Suppressor macrophage (primary cell): Measurements from ENCODE around the gene LIMCH1.

Source experiments
- DNase-seq, 4 experiments: peaks; one replicate each; pipeline ENCODE4 v3.0.0-alpha.2; 2020 to 2022

Gene LIMCH1

DNA sequence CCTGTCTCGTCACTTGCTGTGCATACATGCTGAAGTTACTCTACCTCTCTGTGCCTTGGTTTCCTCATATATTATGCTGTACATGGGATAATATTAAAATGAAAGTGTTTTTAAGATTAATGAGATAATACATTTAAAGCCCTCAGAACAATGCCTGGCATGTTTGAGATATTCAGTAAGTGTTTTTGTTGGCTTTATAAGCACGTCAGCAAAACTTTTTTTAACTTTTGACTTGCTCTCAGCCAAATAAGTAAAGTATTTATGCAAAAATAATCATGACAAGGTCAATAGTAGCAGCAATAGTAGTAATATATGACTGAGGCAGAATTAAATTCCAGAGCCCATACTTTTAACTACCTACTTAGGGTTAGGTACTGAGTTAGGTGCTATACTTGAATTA is 29.2 kb downstream of the LIMCH1 start:
- no peak for DNase-seq

DNA sequence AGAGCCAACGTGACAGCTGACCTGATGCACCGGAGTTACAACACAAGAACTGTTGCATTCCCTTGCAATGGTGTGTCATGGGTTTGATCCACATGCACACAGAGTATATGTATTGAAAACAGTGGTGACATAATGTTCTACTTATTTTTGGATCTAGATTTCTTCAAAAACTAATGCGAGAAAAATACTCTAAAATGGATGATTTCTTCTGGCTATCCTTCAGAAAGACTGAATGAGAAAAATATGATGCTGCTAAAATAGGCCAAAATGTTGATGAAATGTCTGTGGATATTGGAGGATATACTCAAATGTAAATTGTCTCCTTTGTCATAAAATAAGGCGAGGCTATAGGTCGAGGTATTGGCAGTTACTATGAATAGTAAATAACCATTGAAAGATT is 30.4 kb downstream of the LIMCH1 start:
- DNase-seq, result no peak

DNA sequence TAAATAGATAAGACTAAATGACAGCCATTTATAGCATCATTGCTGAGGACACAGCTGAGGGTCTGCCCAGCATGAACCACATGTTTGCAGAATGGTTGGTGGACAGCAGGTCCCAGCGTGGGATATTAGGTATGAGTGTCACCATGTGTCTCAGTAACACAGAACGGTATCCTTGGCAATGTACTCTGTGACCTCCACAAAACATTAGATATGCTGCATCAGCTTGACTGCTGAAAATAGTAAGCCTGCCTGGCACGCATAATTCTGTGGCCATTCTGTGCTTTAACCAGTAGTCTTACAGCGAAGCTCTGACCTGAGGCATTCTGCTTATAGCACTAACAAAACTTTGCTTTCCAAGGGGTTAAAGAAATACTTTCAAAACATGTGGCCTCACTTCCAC is 32.0 kb downstream of the LIMCH1 start:
- no peak for DNase-seq

DNA sequence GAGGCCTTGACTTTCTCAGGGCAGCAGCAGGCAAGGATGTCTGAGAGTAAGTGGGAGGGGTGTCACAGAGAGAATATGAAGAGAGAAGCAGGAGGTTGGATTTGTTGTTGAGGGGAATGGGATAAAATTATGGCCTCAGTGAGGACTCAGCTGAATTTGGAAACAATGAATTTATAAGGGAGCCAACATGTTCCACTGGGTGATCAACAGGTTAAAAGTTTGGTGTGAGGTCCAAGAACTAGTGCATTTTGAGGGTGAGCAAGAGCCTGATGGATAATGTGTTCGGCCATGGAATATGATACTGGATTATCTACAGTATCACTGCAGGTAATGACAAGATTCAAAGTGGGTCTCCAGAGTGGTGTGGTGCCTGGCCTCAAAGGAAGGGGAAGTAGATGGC is 33.5 kb downstream of the LIMCH1 start:
- DNase-seq, result no peak

DNA sequence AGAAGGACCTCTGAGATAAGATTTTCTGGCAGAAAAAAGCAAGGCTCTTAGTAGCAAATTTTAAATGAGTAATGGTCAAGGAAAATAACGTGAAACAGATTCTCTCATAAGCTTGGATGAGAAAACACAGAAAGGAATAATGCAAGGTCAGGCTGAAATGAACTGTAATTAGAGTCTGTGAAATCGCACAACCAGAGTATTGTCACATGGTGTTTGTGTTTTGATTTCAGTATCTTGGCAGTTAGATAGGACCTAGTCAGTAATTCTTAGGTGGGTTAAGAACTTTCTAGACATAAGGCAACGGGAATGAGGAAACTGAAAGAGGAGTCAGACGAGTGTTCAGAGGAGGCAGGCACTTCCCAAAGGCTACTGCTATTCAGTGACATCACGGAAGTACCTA is 34.6 kb downstream of the LIMCH1 start:
- DNase-seq, result peak; percentile 10 to 26 (median 20)

DNA sequence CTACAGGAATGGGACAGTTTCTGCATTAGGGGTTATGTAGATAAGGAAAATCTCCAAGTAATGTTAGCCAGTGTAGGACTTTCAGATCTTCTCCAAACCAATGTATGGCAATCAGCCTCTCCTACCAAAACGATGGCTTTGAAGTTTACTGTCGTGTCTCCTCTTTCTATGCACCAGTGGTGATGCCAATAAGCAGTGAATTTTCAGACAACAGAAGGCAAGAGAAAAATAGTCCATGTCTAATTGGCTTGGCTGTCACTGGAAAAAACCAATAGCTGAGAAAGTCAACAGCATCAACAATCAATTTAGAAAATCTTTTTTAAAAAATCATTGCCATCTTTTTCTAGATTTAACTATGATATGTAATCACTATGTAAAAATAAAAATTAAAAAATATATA is 35.0 kb downstream of the LIMCH1 start:
- no peak for DNase-seq

DNA sequence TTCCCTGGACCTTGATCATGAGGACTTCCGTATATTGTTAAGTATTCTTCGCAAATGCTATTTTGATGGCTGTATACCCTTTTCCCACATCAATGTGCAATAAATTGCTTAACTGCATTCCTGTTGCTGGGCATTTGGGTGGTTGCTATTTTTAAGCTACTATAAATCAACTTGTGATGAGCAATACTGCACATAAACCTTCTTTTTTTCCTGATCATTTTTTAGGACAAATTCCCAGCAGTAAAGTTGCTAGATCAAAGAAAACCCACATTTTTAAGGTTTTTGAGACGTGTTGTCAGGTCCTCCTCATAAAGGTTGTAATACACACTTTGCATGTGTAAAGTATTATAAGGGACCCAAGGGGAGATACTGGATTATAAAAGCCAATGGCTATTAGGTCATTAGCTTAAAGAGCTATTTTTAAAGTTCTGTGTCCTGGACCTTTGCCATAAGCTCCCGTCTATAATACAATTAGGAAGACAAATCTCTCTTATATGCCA is 35.6 kb downstream of the LIMCH1 start:
- no peak for DNase-seq

DNA sequence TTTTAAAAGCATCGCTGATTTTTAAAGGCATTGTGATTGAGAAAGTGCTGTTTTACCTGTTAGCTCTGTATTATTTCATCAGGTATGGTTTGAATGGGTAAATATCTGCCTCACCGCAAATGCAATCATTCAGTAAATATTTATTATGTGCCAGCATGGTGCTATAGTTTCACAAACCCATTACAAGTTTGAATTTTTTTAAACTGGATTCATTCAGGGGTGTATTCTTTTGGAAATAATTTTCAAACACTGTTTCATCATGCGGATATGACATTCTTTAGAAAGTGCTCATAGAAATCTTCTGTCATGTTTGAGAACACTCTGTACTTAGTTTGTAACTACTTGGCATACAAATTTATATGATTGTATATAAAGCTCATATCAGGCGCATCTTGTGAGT is 37.2 kb downstream of the LIMCH1 start:
- DNase-seq, result no peak

DNA sequence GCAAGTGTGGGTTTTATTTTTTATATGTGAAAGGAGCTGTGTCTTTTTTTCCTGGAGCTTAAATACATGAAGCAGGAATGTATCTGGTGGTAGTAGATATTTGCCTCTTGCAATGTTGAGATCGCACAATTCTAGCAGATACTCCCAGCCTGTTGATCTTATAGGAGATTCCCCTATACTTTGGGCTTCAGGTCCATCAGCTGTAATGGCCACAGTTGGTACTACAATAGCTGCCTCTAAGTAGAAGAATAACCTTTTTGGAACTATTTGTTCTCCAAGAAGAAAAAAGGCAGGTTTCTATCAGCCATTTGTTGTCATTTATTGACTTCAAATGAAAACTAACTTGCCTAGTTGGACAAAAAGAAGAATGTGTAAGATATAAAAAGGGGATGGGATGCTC is 37.7 kb downstream of the LIMCH1 start:
- no peak for DNase-seq

DNA sequence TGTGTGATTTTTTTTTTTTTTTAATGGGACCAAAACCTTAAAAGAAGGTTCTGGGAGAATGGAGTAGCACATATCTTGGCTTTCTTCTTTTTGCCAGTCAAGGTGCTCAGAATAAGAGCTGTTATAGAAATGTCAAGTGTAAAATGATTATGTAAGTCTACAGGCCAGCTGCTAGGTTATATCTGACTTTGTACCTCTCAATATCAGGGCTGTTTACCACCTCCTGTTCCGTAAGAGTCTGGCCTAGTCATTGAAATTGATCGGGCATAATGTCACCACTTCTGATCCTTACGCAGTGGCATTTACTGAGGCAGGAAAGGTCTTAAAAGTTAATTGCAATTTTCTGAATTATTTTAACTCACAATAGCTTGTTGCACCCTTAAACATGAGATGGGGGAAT is 41.1 kb downstream of the LIMCH1 start:
- DNase-seq, result no peak

DNA sequence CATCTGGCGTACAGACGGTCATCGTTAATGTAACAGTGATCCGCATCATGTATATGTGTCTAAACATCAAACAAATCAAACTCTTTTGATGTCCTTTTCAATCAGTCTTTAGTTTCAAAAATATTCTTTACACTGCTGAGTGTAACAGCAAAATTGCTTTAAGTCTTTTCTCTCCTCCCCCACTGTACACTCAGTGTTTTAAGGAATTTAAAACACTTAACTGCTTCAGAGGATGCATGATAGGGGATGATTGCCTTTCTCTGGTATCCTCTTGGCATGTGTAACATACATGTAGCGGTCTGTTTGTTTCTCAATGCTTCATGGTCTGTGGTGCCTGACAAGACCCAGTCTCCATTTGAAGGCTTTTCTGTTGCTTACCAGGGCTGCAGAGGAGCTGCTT is 41.6 kb downstream of the LIMCH1 start:
- DNase-seq, result no peak

DNA sequence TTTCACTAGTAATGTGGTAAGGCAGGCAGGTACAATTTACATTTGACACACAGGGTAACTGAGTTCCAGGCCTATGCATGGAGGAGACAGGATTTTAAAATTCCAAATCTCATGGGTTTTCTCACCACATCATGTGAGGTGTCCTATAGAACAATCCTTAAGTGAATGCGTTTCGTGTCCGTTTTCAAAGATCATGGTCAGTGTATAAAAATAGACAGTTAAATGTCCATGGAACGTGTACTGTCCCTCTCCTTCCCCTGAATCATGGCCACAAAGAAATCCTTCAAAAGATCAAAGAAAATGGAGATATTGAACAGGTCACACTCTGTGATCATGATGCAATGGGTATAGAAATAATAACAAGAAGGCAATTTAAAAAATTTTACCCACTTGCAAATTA is 42.0 kb downstream of the LIMCH1 start:
- DNase-seq, result no peak

DNA sequence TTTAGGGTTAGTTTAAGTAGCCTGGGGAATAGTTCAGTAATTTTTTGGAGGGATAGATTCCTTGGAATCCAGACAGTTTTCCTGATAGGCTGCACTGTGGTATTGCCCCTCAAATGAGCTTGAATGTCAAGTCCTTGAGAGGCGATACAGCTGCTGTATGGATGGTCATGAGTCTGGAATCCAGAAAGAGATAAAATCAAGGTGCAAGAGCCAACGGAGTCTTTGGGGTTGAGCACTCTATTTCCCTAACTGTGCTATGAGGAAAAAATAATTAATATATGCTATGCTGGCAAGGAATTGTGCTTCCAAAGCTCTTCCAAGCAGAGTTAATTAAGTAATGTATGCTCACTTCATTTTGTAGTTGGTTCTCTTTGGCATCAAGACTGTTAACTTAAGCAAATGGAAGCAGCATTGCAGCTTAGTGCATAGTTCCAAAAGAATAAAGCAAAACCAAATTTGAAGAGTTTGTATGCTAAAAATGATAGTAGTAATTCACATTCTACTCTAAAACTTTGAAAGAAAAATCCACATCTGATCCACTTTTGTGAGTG is 48.8 kb downstream of the LIMCH1 start:
- no peak for DNase-seq

DNA sequence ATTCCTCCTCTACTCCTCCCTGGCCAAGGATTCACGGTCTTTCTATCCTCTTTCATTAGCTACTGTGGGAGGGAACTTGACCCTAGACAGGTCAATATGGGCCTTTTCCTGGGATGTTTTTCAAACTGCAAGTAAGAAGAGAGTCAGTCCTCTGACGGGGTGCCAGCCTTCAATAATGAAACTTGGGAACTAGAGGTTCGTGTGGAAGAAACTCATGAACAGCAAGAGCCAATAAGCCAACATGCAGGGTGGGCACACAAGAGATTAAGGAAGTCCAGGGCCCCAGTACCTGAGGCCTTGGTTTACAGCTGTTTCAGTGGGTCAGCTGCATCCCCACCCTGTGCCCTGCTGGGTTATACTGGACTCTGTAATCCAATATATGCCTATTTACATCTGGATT is 49.3 kb downstream of the LIMCH1 start:
- no peak for DNase-seq

DNA sequence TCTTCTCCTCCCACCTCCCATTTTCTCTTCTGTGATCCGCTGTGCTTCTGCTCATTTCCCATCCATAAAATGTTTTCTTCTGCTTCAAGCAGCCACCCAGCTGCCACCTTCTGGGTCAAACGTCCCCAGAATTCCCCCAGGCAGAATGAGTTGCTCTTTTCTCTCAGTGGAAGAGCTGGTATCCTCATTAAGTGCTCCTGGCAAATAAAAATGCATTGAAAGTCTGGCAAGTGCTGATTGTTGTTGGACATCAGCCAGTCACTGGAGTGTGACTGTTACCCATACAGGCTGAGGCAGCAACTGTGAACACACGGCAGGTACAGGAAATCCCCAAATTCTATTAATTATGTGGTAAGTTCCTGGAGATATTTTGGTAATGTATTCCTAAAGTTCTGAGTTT is 52.6 kb downstream of the LIMCH1 start:
- DNase-seq, result no peak

DNA sequence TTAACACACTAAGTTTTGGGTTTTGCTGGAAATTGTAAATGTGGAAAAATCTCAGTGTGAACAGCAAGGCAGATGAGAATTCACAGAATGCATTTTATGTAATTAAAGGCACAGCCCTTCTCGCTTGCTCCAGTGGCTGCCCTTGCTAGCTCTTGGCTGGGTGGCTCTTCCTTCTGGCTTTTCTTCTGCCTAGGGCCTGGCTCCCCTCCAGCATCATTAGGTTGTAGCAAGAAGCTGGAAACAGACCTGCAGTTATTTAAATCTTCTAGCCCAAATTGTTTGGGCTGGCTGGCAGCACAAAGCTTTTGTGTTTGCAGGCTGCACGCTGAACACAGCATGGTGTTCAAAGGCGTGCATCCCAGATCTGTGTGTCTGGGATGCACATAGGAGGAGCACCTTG is 56.5 kb downstream of the LIMCH1 start:
- DNase-seq, result no peak

DNA sequence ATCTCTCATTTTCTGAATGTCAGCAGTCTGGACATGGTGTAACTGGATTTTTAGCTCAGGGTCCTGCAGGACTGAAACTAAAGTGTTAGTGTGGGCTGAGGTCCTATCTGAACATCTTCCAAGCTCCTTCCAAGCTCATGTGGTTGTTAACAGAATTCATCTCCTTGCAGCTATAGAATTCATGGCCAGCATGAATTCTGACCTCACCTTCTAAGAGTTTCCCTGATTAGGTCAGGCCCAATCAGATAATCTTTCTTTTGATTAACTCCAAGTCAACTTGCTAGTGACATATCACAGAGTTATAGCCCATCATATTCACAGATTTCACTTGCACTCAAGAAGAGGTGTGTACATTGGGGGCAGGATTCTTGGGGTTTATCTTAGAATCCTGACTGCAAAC is 59.5 kb downstream of the LIMCH1 start:
- no peak for DNase-seq

DNA sequence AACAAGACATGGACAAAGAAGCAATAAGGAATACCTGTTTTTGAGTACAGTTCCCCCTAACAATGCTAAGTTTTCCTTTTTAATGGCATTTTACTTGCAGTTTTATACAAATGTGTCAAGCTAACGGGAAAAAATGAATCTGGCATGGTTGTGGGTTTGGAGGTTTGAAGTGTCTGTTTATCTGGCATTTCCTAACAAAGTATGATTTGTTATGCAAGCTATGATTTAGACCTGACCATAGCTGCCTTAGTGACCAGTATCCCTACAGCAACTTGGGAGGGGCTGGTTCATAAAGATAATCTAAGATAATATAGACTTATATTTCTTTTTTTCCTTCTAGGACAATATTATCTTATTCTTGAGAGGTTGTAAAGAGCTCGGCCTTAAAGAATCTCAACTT is 60.6 kb downstream of the LIMCH1 start:
- DNase-seq, result no peak

DNA sequence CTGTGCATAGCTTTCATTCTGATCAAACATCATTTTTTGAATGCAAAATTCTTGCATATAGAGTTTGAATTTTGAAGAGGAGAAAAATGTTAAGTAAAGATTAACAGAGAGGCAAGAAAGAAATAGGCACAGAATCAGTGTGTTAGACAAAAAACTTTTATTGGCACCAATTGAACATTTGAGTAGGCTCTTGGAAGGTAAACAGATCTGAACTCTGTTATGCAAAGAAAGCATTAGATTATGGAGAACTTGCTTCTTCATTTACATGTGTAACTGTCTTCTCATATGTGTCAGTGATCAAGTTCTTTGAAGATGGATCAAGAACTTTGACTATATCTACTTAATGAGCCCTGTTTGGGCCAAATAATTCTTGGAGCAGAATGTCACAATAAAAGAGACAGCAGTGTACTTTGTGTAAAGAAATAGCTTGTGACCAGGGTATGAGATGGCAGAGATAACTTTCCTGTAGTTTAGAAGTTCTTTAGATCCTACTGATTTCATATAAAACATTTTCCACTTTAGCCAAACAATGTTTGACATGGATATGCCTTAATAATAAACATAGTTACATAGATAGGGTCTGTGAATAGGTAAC is 61.3 kb downstream of the LIMCH1 start:
- no peak for DNase-seq

DNA sequence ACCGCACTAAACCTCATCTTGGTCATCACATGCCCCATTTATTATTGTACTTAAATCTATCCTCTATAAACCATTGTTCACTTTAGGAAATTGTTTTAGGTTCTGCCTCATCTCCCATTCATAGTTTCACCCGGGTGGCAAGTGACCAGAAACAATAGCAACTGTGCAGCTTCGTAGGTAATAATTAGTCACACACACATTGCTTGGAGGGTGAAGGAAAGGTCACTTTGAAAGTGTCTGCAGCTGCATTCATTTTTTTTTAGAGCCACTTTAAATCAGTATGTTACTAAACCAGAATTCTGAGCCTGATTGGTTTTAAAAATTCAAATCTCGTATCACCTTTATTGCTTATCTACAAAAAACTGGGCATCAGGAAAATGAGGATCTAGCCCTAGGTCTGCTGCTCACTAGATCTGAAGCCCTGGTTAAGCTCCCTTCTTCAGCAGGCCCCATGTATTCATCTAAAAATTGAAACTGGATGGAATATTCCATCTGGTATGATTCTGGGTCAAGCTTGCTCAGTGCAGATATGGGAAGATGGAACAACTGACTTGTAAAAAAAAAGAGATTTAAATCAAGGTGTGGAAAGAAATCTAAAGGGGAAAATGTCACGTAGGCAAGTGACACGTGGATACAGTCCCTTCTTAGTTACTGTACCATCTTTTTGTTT is 62.4 kb downstream of the LIMCH1 start:
- DNase-seq, result no peak

DNA sequence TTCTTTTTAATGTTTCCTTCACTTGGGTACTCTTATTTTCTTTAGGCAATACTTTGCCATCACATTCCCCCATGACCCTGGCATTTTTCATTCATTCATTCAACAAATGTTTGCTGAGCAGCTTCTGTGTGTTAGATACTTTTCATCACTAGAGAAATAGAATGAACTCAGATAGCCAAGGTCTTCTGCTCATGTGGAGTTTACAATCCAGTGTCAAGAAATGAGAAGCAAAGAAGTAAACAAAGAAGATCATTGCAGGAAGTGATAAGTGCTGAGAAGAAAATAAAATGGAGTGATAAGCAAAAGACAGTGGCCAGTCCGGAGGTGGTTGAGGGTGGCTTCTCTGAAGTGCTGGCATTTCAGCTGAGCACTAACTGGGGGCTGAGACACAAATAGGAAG is 63.1 kb downstream of the LIMCH1 start:
- no peak for DNase-seq

DNA sequence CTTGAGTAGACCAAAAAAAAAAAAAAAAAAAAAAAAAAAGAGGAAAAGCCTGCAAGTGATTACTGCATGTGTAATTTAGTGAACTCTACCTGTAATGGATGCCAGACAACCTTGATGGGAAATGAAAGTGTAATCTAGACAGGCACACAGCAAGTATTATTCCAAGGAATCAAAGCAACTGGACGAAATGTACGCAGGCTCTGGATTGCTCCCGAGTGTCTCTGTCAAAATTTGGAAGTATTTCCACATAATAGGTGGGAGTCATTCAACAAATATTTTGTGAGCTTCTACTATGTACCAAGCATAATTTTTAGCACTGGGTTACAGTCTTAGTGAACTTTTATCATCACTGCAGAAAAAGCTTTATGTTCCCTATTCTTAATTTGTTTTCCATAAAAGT is 64.2 kb downstream of the LIMCH1 start:
- DNase-seq, result no peak

DNA sequence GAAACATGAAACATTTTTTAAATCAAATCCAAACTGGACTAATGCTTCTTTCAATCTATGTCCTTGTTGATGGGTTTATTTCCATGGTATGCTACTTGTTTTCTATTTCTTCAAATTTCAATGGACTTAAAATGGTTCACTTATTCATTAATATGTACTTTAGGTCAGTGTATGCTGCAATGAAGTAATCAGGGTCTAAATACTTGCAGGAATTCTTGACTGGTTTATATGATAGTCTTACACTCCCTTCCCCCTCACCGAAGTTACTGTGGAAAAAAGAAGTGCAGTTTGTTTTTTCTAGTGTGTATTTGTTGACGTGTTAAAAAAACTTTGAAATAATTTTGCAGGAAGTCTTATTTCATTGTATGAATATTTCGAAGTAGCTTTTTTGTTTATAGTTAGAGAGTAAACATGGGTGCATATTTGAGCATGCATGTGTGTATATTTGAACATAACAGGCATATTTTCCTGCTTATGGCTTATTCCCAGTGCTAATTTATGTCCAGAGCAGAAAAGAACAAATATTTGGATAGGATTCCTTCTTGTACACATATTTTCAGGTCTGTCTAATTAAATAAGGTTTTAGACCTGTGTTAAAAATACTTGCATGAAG is 65.0 kb downstream of the LIMCH1 start:
- no peak for DNase-seq

DNA sequence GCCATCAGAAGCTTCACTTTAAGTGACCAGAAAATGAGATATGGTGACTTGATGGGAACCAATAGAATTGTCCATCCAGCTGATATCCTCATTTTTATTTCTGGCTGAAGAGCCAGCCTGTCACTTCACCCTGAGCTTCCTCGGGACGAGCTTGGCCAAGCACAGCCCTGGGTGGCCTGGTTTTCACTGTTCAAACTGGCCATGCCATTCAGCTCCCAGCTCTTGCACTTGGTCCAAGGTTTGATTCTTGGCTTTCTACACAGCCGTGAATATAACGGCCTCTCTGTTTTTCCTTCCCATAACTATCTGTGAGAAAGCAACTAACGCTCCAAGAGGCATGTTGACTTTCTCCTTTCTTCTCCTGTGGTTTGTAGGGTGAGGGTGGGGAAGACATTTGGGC is 71.9 kb downstream of the LIMCH1 start:
- DNase-seq, result no peak
